Tibial nerve (tissue), 3 donors: ENCODE measurements around the gene ST7L.

ENCODE experiments used
- POLR2A ChIP-seq, 2 donors: fragments of 450-650 bp; IDR thresholded peaks; one replicate each; pipeline ENCODE4 v1.6.1; 2017; ENCODE audit warnings: antibody characterized with exemption in 2 of 2, mild to moderate bottlenecking in 2 of 2, moderate library complexity in 2 of 2
- TF ChIP-seq, protein P1 (sequence below), 5 experiments: fragments of 200-600 bp in 3 of 5; fragments of 450-650 bp in 2 of 5; sonication (generic) in 3 of 5; IDR thresholded peaks; one replicate each; pipeline ENCODE4 v1.5.1; 2016 to 2019; ENCODE audit warnings: antibody characterized with exemption in 5 of 5, mild to moderate bottlenecking in 3 of 5, moderate library complexity in 2 of 5

- no peak for TF ChIP-seq POLR2A (IDR thresholded peaks at IDR 0.05)
- TF ChIP-seq, protein P1, sequence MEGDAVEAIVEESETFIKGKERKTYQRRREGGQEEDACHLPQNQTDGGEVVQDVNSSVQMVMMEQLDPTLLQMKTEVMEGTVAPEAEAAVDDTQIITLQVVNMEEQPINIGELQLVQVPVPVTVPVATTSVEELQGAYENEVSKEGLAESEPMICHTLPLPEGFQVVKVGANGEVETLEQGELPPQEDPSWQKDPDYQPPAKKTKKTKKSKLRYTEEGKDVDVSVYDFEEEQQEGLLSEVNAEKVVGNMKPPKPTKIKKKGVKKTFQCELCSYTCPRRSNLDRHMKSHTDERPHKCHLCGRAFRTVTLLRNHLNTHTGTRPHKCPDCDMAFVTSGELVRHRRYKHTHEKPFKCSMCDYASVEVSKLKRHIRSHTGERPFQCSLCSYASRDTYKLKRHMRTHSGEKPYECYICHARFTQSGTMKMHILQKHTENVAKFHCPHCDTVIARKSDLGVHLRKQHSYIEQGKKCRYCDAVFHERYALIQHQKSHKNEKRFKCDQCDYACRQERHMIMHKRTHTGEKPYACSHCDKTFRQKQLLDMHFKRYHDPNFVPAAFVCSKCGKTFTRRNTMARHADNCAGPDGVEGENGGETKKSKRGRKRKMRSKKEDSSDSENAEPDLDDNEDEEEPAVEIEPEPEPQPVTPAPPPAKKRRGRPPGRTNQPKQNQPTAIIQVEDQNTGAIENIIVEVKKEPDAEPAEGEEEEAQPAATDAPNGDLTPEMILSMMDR (IDR thresholded peaks at IDR 0.05), result no peak
Measured at GRCh38 chr1:112505400-112505785, 113.5 kb downstream of the ST7L start.
